Measurements from ENCODE around the gene MT1F.

Gene MT1F

DNA sequence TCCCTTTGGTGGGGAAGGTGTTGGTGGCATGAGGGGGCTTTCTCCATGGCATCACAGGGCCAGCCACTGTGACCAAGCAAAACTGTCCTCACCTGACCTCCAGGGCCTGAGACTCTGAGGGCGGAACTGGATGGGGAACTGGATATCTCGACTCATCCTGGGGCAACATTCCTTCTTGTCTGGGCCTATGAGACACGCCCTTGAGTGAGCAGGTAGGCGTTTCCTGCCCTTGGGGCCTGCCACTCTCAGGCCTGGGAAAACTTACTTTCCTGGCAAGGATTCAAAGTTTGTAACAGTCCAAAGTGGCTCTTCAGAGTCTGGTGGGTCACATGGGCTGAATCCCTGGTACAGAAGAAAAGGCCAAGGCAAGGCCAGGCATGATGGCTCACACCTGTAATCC is 34.1 kb downstream of the MT1F start:
- peaks cover 0 to 2% (median 0%) of the 10 kb centered on the region in 3 donors for H3K36me3 ChIP-seq
- TF ChIP-seq, protein P1, sequence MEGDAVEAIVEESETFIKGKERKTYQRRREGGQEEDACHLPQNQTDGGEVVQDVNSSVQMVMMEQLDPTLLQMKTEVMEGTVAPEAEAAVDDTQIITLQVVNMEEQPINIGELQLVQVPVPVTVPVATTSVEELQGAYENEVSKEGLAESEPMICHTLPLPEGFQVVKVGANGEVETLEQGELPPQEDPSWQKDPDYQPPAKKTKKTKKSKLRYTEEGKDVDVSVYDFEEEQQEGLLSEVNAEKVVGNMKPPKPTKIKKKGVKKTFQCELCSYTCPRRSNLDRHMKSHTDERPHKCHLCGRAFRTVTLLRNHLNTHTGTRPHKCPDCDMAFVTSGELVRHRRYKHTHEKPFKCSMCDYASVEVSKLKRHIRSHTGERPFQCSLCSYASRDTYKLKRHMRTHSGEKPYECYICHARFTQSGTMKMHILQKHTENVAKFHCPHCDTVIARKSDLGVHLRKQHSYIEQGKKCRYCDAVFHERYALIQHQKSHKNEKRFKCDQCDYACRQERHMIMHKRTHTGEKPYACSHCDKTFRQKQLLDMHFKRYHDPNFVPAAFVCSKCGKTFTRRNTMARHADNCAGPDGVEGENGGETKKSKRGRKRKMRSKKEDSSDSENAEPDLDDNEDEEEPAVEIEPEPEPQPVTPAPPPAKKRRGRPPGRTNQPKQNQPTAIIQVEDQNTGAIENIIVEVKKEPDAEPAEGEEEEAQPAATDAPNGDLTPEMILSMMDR (IDR thresholded peaks at IDR 0.05) = no peak
- H3K4me3 ChIP-seq = no peak overlapping the region
- H3K9me3 ChIP-seq = peaks cover 0 to 4% (median 0%) of the 10 kb centered on the region in 3 donors
- no peak overlapping the region for H3K27ac ChIP-seq
- intact Hi-C loops (cut with DNase I; ENCODE audit: low total_unique reads) = no loop called here
- H3K27me3 ChIP-seq = peaks cover 0 to 3% of the 10 kb centered on the region in 2 donors
- DNase-seq = no peak
- no peaks in the 10 kb centered on the region for H3K4me1 ChIP-seq

DNA sequence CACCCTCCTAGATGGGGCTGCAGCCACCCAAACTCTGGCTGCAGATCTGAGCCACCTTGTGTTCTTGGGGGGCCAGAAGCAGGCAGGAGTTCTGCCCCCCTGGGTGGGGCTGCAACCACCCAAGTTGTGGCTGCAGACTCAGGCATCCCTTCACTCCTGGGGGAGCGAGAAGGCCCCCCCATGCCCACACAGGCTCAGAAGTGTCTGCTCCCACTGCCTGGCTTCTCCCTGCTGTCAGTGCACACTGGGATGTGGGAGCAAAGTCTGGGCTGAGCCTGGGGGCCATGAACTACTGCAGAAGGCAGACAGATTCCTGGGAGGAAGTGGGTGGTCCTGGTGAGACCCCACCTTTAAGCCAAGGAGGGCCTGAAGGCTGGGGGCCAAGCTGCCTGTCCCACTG is 37.5 kb downstream of the MT1F start:
- Histone ChIP-seq H3K27ac (no peak overlapping the region), H3K27me3 (peaks cover 0 to 3% of the 10 kb centered on the region in 2 donors), H3K36me3 (no peaks in the 10 kb centered on the region), H3K4me3 (no peak overlapping the region), H3K9me3 (peaks cover 0 to 4% (median 0%) of the 10 kb centered on the region in 3 donors), H3K4me1 (no peaks in the 10 kb centered on the region)
- no peak for DNase-seq
- intact Hi-C loops (cut with DNase I; ENCODE audit: low total_unique reads) = no loop called here
- TF ChIP-seq, protein P1 (IDR thresholded peaks at IDR 0.05) = no peak

DNA sequence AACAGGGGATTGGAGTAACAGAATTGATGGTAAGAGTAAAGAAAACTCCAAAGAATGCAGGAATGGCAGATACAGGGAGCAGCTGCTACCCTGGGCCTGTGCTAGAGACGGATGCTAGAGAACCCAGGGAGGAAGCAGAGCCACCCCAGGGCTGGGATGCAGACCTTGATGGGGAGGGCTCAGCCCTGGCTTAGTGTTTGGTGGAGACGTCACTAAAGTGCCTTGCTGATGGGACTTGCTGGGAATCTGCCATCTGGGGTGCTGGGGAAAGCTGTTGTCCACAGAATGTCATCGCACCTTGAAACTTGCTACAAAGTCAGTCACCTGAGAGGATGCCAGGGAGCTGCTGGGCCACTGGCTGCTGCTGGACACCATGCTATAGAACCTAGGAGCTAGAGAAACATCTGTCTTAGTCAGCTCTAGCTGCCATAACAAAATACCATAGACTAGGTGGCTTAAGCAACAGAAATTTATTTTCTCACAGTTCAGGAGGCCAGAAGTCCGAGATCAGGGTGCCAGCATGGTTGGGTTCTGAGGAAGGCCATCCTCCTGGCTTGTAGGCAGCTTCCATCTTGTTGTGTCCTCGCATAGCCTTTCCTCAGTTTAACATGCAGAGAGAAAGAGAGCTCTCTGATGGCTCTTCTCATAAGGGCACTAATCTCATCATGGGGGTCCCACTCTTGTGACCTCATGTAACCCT is 39.8 kb downstream of the MT1F start:
- H3K4me1 ChIP-seq = peaks cover 0 to 4% (median 0%) of the 10 kb centered on the region in 4 donors
- H3K27ac ChIP-seq = no peak overlapping the region
- no peaks in the 10 kb centered on the region for H3K36me3 ChIP-seq
- no peak for DNase-seq
- H3K4me3 ChIP-seq = no peak overlapping the region
- intact Hi-C loops (cut with DNase I; ENCODE audit: low total_unique reads) = no loop called here
- peaks cover 0 to 3% of the 10 kb centered on the region in 2 donors for H3K27me3 ChIP-seq
- TF ChIP-seq, protein P1 (IDR thresholded peaks at IDR 0.05) = no peak
- peaks cover 0 to 4% (median 0%) of the 10 kb centered on the region in 3 donors for H3K9me3 ChIP-seq

DNA sequence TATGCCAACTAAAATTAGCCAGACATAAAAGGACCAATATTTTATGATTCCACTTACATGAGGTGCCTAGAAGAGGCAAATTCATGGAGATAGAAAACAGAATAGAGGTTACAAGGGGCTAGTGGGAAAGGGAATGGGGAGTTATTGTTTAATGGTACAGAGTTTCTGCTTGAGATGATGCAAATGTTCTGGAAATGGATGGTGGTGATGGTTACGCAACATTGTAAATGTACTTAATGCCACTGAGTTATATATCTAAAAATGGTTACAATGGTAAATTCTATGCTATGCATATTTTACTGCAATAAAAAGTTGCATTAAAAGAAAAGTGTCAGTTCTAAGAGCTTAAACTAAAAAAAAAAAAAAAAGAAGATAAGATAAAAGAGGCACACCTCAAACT is 42.4 kb downstream of the MT1F start:
- peaks cover 0 to 4% (median 0%) of the 10 kb centered on the region in 4 donors for H3K4me1 ChIP-seq
- H3K36me3 ChIP-seq = no peaks in the 10 kb centered on the region
- DNase-seq = no peak
- intact Hi-C loops (cut with DNase I; ENCODE audit: low total_unique reads) = loop anchor here (5.0 kb wide), 4 partner anchors 33 to 183 kb away; partner anchors contain the start of genes MT1G and MT1H
- H3K27ac ChIP-seq = no peak overlapping the region
- H3K4me3 ChIP-seq = no peak overlapping the region
- TF ChIP-seq, protein P1 (IDR thresholded peaks at IDR 0.05) = no peak
- peaks cover 0 to 4% (median 0%) of the 10 kb centered on the region in 3 donors for H3K9me3 ChIP-seq
- peaks cover 0 to under 1% of the 10 kb centered on the region in 2 donors for H3K27me3 ChIP-seq

DNA sequence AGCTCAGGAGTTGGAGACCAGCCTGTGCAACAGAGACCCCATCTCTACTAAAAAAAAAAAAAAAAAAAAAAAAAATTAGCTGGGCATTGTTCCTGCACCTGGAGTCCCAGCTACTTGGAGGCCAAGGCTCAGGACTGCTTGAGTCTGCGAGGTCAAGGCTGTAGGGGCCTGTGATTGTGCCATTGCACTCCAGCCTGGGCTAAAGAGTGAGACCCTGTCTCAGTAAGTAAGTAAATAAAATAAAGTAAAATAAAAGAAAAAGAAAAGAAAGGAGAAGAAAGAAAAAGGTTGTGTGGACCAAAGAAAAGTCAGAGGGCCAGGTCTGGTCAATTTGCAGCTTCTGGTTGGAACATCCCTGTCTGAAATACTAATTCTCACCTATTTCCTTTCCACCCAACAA is 42.9 kb downstream of the MT1F start:
- Histone ChIP-seq H3K27me3 (no peaks in the 10 kb centered on the region), H3K4me1 (peaks cover 0 to 4% (median 0%) of the 10 kb centered on the region in 4 donors), H3K9me3 (peaks cover 0 to 4% (median 0%) of the 10 kb centered on the region in 3 donors), H3K36me3 (no peaks in the 10 kb centered on the region), H3K27ac (no peak overlapping the region), H3K4me3 (no peak overlapping the region)
- DNase-seq = no peak
- TF ChIP-seq, protein P1 (IDR thresholded peaks at IDR 0.05) = no peak
- intact Hi-C loops (cut with DNase I; ENCODE audit: low total_unique reads) = loop anchor here (5.0 kb wide), 4 partner anchors 33 to 183 kb away; partner anchors contain the start of genes MT1G and MT1H

Data from tibial artery (tissue), 4 donors.